ENCODE results near the gene CEP63.

The CEP63 gene

GRCh38 chr3:134516905-134517304 is 31.0 kb downstream of the CEP63 start:
- TF ChIP-seq SUZ12 (IDR thresholded peaks at IDR 0.05; ENCODE audit: extremely low read depth, insufficient read depth, insufficient read length): no peak
- TF ChIP-seq YY1 (IDR thresholded peaks at IDR 0.05; ENCODE audit: insufficient read depth, insufficient read length): no peak
- no peak for TF ChIP-seq ZNF274 (IDR thresholded peaks at IDR 0.05; ENCODE audit: low read depth, low read length)
- Histone ChIP-seq H3K9ac (ENCODE audit: insufficient read length, low read depth) (no peak overlapping the region), H3K27me3 (ENCODE audit: insufficient read depth, insufficient read length) (no peaks in the 10 kb centered on the region), H3K9me3 (ENCODE audit: insufficient read depth, low read length) (peaks cover 8% of the 10 kb centered on the region; the same call in 1 of the 2 replicates), H3K4me3 (ENCODE audit: insufficient read length, low read depth) (no peak overlapping the region), H3K4me1 (ENCODE audit: insufficient read depth, insufficient read length) (no peaks in the 10 kb centered on the region), H3K36me3 (ENCODE audit: insufficient read depth, insufficient read length, low read length) (peaks cover 10% of the 10 kb centered on the region)
- DNase-seq (ENCODE audit: low read depth, low spot score): no peak

- no peak for DNase-seq (ENCODE audit: low read depth, low spot score)
- Histone ChIP-seq H3K4me3 (ENCODE audit: insufficient read length, low read depth) (no peak overlapping the region), H3K36me3 (ENCODE audit: insufficient read depth, insufficient read length, low read length) (peaks cover 7% of the 10 kb centered on the region), H3K27me3 (ENCODE audit: insufficient read depth, insufficient read length) (no peaks in the 10 kb centered on the region), H3K9ac (ENCODE audit: insufficient read length, low read depth) (no peak overlapping the region), H3K9me3 (ENCODE audit: insufficient read depth, low read length) (peaks cover 14% of the 10 kb centered on the region; the same call in 1 of the 2 replicates), H3K4me1 (ENCODE audit: insufficient read depth, insufficient read length) (no peaks in the 10 kb centered on the region)
- no peak for TF ChIP-seq YY1 (IDR thresholded peaks at IDR 0.05; ENCODE audit: insufficient read depth, insufficient read length)
- TF ChIP-seq SUZ12 (IDR thresholded peaks at IDR 0.05; ENCODE audit: extremely low read depth, insufficient read depth, insufficient read length): no peak
- TF ChIP-seq ZNF274 (IDR thresholded peaks at IDR 0.05; ENCODE audit: low read depth, low read length): no peak
These were observed 31.9 kb downstream of the CEP63 start for GRCh38 chr3:134517791-134518190.

- Histone ChIP-seq H3K27me3 (ENCODE audit: insufficient read depth, insufficient read length) (no peaks in the 10 kb centered on the region), H3K9ac (ENCODE audit: insufficient read length, low read depth) (no peak overlapping the region), H3K36me3 (ENCODE audit: insufficient read depth, insufficient read length, low read length) (no peaks in the 10 kb centered on the region), H3K9me3 (ENCODE audit: insufficient read depth, low read length) (peaks cover 35% of the 10 kb centered on the region), H3K4me3 (ENCODE audit: insufficient read length, low read depth) (no peak overlapping the region), H3K4me1 (ENCODE audit: insufficient read depth, insufficient read length) (peaks cover 7% of the 10 kb centered on the region)
- no peak for DNase-seq (ENCODE audit: low read depth, low spot score)
- TF ChIP-seq YY1 (IDR thresholded peaks at IDR 0.05; ENCODE audit: insufficient read depth, insufficient read length) (no peak), ZNF274 (IDR thresholded peaks at IDR 0.05; ENCODE audit: low read depth, low read length) (no peak), SUZ12 (IDR thresholded peaks at IDR 0.05; ENCODE audit: extremely low read depth, insufficient read depth, insufficient read length) (no peak)
These were observed 36.7 kb downstream of the CEP63 start for GRCh38 chr3:134522541-134522940.

DNA sequence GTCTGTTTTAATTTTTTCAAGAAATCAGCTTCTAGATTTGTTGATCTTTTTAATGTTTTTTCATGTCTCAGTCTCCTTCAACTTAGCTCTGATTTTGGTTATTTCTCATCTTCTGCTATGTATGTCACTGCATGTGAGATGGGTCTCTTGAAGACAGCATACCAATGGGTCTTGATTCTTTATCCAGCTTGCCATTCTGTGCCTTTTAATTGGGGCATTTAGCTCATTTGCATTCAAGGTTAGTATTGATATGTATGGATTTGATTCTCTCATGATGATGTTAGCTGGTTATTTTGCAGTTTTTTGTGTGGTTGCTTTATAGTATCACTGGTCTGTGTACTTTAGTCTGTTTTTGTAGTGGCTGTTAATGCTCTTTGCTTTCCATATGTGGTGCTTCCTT is 39.4 kb downstream of the CEP63 start:
- H3K9ac ChIP-seq (ENCODE audit: insufficient read length, low read depth): no peak overlapping the region
- no peak for TF ChIP-seq YY1 (IDR thresholded peaks at IDR 0.05; ENCODE audit: insufficient read depth, insufficient read length)
- TF ChIP-seq ZNF274 (IDR thresholded peaks at IDR 0.05; ENCODE audit: low read depth, low read length): no peak
- TF ChIP-seq SUZ12 (IDR thresholded peaks at IDR 0.05; ENCODE audit: extremely low read depth, insufficient read depth, insufficient read length): no peak
- no peak for DNase-seq (ENCODE audit: low read depth, low spot score)
- peaks cover 27% of the 10 kb centered on the region for H3K9me3 ChIP-seq (ENCODE audit: insufficient read depth, low read length)
- no peak overlapping the region for H3K4me3 ChIP-seq (ENCODE audit: insufficient read length, low read depth)
- peaks cover 7% of the 10 kb centered on the region for H3K4me1 ChIP-seq (ENCODE audit: insufficient read depth, insufficient read length)
- H3K27me3 ChIP-seq (ENCODE audit: insufficient read depth, insufficient read length): no peaks in the 10 kb centered on the region
- no peaks in the 10 kb centered on the region for H3K36me3 ChIP-seq (ENCODE audit: insufficient read depth, insufficient read length, low read length)

- TF ChIP-seq YY1 (IDR thresholded peaks at IDR 0.05; ENCODE audit: insufficient read depth, insufficient read length) (no peak), ZNF274 (IDR thresholded peaks at IDR 0.05; ENCODE audit: low read depth, low read length) (no peak), SUZ12 (IDR thresholded peaks at IDR 0.05; ENCODE audit: extremely low read depth, insufficient read depth, insufficient read length) (no peak)
- Histone ChIP-seq H3K9ac (ENCODE audit: insufficient read length, low read depth) (no peak overlapping the region), H3K36me3 (ENCODE audit: insufficient read depth, insufficient read length, low read length) (no peaks in the 10 kb centered on the region), H3K4me3 (ENCODE audit: insufficient read length, low read depth) (no peak overlapping the region), H3K4me1 (ENCODE audit: insufficient read depth, insufficient read length) (peaks cover 7% of the 10 kb centered on the region), H3K27me3 (ENCODE audit: insufficient read depth, insufficient read length) (no peaks in the 10 kb centered on the region), H3K9me3 (ENCODE audit: insufficient read depth, low read length) (peaks cover 27% of the 10 kb centered on the region)
- DNase-seq (ENCODE audit: low read depth, low spot score): no peak
These were observed 40.5 kb downstream of the CEP63 start for GRCh38 chr3:134526319-134526718.

DNA sequence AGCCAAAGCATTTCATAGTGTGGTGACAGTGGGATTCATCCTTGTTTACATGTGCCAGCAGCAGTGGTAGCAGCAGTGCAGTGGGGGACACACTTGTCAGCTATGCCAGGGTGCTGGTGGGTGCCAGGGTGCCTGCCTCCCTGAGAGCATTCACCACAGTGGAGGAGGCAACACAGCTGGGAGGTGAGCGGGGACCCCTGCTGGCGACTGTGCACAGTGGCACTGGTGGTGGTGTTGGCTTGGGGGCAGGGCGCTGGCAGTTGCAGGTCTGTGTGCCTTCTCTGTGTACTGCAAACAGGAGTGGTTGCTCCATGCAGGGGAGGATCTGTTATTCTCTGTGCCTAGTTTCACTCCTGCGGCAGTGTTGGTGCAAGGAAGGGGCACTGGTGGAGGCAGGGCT is 41.2 kb downstream of the CEP63 start:
- TF ChIP-seq YY1 (IDR thresholded peaks at IDR 0.05; ENCODE audit: insufficient read depth, insufficient read length) (no peak), ZNF274 (IDR thresholded peaks at IDR 0.05; ENCODE audit: low read depth, low read length) (no peak), SUZ12 (IDR thresholded peaks at IDR 0.05; ENCODE audit: extremely low read depth, insufficient read depth, insufficient read length) (no peak)
- H3K9ac ChIP-seq (ENCODE audit: insufficient read length, low read depth): no peak overlapping the region
- no peaks in the 10 kb centered on the region for H3K27me3 ChIP-seq (ENCODE audit: insufficient read depth, insufficient read length)
- H3K4me3 ChIP-seq (ENCODE audit: insufficient read length, low read depth): no peak overlapping the region
- peaks cover 27% of the 10 kb centered on the region for H3K9me3 ChIP-seq (ENCODE audit: insufficient read depth, low read length)
- H3K4me1 ChIP-seq (ENCODE audit: insufficient read depth, insufficient read length): peaks cover 7% of the 10 kb centered on the region
- peak; percentile 33 for DNase-seq (ENCODE audit: low read depth, low spot score)
- no peaks in the 10 kb centered on the region for H3K36me3 ChIP-seq (ENCODE audit: insufficient read depth, insufficient read length, low read length)

DNA sequence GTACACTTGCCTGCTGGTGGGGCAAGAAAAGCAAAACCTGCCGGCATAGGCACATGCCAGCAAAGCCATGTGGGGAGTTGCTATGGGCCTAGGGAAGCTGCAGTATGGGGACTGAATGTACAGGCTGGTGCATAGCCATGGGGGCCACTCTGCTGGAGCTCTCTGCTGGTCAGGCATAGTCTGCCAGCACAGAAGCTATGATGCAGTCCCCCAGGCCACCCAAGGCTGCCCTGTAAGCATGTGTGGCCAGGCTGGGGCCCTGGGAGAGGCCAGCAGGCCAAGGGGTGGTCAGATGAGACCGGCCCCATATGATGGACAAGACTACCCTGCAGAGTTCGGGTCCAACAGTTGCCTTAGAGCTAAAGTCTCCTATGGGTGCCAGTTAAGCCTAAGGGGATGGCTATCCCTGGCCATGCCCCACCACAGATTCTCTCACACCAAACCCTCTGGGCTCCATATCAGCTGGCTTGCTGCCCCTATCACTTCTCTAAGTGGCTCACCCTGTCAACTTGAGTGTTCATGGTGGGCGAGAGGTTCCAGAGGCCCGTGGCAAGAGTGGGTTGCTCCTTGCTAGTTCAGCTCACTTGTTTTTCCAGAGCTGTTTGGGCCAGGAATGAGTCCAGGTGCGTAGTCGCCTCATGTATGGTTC is 41.8 kb downstream of the CEP63 start:
- H3K4me1 ChIP-seq (ENCODE audit: insufficient read depth, insufficient read length): peaks cover 7% of the 10 kb centered on the region
- H3K9ac ChIP-seq (ENCODE audit: insufficient read length, low read depth): no peak overlapping the region
- no peaks in the 10 kb centered on the region for H3K27me3 ChIP-seq (ENCODE audit: insufficient read depth, insufficient read length)
- no peak overlapping the region for H3K4me3 ChIP-seq (ENCODE audit: insufficient read length, low read depth)
- peaks cover 3% of the 10 kb centered on the region for H3K36me3 ChIP-seq (ENCODE audit: insufficient read depth, insufficient read length, low read length)
- DNase-seq (ENCODE audit: low read depth, low spot score): no peak
- no peak for TF ChIP-seq YY1 (IDR thresholded peaks at IDR 0.05; ENCODE audit: insufficient read depth, insufficient read length)
- no peak for TF ChIP-seq SUZ12 (IDR thresholded peaks at IDR 0.05; ENCODE audit: extremely low read depth, insufficient read depth, insufficient read length)
- TF ChIP-seq ZNF274 (IDR thresholded peaks at IDR 0.05; ENCODE audit: low read depth, low read length): no peak
- H3K9me3 ChIP-seq (ENCODE audit: insufficient read depth, low read length): peaks cover 23% of the 10 kb centered on the region

Data from NT2/D1 (cell line).